Measurements from ENCODE around the gene PCYOX1L. TPM values are rescaled to one million over a fixed set of nuclear protein-coding genes. Genes with fewer than 3 reads are reported as not detected.
A peak's percentile ranks its signal among the peaks of the same experiment; 100 is the strongest.

Gene PCYOX1L
- total and polyA plus RNA-seq, 10 donors: 5.4 to 13.0 (median 7.9) TPM

GRCh38 chr5:149344151-149344550, 13.7 kb upstream of the PCYOX1L start:
- Histone ChIP-seq H3K27me3 (replicated peaks in 1 of 7) (no peaks in the 10 kb centered on the region), H3K4me1 (peaks cover 12 to 53% (median 35%) of the 10 kb centered on the region in 6 donors), H3K27ac (peak overlapping the region in 7 of 8 donors; percentile 29 to 88 (median 76)), H3K36me3 (peaks cover 0 to 28% (median 10%) of the 10 kb centered on the region in 6 donors), H3K4me3 (no peak overlapping the region), H3K9me3 (no peaks in the 10 kb centered on the region)
- TF ChIP-seq POLR2AphosphoS5 (IDR thresholded peaks at IDR 0.05) (no peak), POLR2A (IDR thresholded peaks at IDR 0.05) (no peak), CTCF (IDR thresholded peaks at IDR 0.05 in 8 of 11, conservative IDR thresholded peaks at IDR 0.05 in 3 of 11) (no peak)
- intact Hi-C loops (cut with DNase I; ENCODE audit: low total_unique reads): no loop called here
- DNase-seq: no peak
- WGBS, 5 donors: 90 to 95% (median 95%) methylated on average over 2 of the region's 2 CpGs

- H3K27me3 ChIP-seq (replicated peaks in 1 of 7): no peaks in the 10 kb centered on the region
- H3K27ac ChIP-seq: peak within 1 kb of the TSS; percentile 66 to 88 (median 79)
- TF ChIP-seq CTCF (IDR thresholded peaks at IDR 0.05 in 8 of 11, conservative IDR thresholded peaks at IDR 0.05 in 3 of 11) (peak in 3 of 11 experiments; percentile 8 to 43 (median 8)), POLR2AphosphoS5 (IDR thresholded peaks at IDR 0.05) (peak; percentile 92 to 96 (median 96)), POLR2A (IDR thresholded peaks at IDR 0.05) (peak in 1 of 3 donors; percentile 6)
- intact Hi-C loops (cut with DNase I; ENCODE audit: low total_unique reads): no loop called here
- peaks cover 0 to 32% (median 22%) of the 10 kb centered on the region in 6 donors for H3K36me3 ChIP-seq
- WGBS, 5 donors: 1 to 2% (median 1%) methylated on average over 44 to 54 of the region's 54 CpGs
- H3K4me3 ChIP-seq: peak within 1 kb of the TSS; percentile 76 to 91 (median 82)
- no peaks in the 10 kb centered on the region for H3K9me3 ChIP-seq
- DNase-seq: peak; percentile 96
- H3K4me1 ChIP-seq: peaks cover 12 to 55% (median 35%) of the 10 kb centered on the region in 6 donors
Observed at GRCh38 chr5:149345147-149345891, 12.5 kb upstream of the PCYOX1L start, which contains the start of gene GRPEL2. Gene GRPEL2 (plus strand): TSS chr5:149345499. CDS start chr5:149345540, 41 bp downstream.

GRCh38 chr5:149345892-149346222, 12.0 kb upstream of the PCYOX1L start:
- peak overlapping the region; percentile 66 to 88 (median 79) for H3K27ac ChIP-seq
- peaks cover 0 to 37% (median 28%) of the 10 kb centered on the region in 6 donors for H3K36me3 ChIP-seq
- DNase-seq: no peak
- H3K4me3 ChIP-seq: peak overlapping the region; percentile 76 to 91 (median 82)
- H3K27me3 ChIP-seq (replicated peaks in 1 of 7): no peaks in the 10 kb centered on the region
- intact Hi-C loops (cut with DNase I; ENCODE audit: low total_unique reads): no loop called here
- TF ChIP-seq POLR2AphosphoS5 (IDR thresholded peaks at IDR 0.05) (no peak), POLR2A (IDR thresholded peaks at IDR 0.05) (no peak), CTCF (IDR thresholded peaks at IDR 0.05 in 8 of 11, conservative IDR thresholded peaks at IDR 0.05 in 3 of 11) (no peak)
- no peaks in the 10 kb centered on the region for H3K9me3 ChIP-seq
- peaks cover 12 to 59% (median 35%) of the 10 kb centered on the region in 6 donors for H3K4me1 ChIP-seq
- 1 to 3% (median 2%) methylated on average over 11 of the region's 11 CpGs for WGBS, 5 donors

GRCh38 chr5:149348518-149348917, 9.3 kb upstream of the PCYOX1L start:
- Histone ChIP-seq H3K9me3 (no peaks in the 10 kb centered on the region), H3K4me3 (no peak overlapping the region), H3K27ac (peak overlapping the region in 4 of 8 donors; percentile 28 to 55 (median 44)), H3K4me1 (peaks cover 12 to 77% (median 35%) of the 10 kb centered on the region in 6 donors), H3K27me3 (replicated peaks in 1 of 7) (no peaks in the 10 kb centered on the region), H3K36me3 (peaks cover 0 to 63% (median 46%) of the 10 kb centered on the region in 6 donors)
- WGBS, 5 donors: 55 to 64% (median 58%) methylated on average over 1 of the region's 1 CpG
- no peak for DNase-seq
- TF ChIP-seq CTCF (IDR thresholded peaks at IDR 0.05 in 8 of 11, conservative IDR thresholded peaks at IDR 0.05 in 3 of 11) (no peak), POLR2AphosphoS5 (IDR thresholded peaks at IDR 0.05) (no peak), POLR2A (IDR thresholded peaks at IDR 0.05) (no peak)
- intact Hi-C loops (cut with DNase I; ENCODE audit: low total_unique reads): no loop called here

Measured in spleen (tissue), 11 donors.